ENCODE results near the gene SERTAD2. TPM values are rescaled to one million over a fixed set of nuclear protein-coding genes. Genes with fewer than 3 reads are reported as not detected.

SERTAD2 gene
- polyA plus RNA-seq, 3 donors = 23.7 to 26.8 (median 24.1) TPM

Other genes starting within 250 kb of the SERTAD2 start
- 10 to 100 TPM; 28.9 to 38.0 (median 33.8) TPM for gene LGALSL, start 199.8 kb downstream of the SERTAD2 start, polyA plus RNA-seq (ENCODE audit: insufficient read length in 3 of 3)
- 10 to 100 TPM; 62.6 to 83.4 (median 68.0) TPM for gene AFTPH, start 129.6 kb downstream of the SERTAD2 start, polyA plus RNA-seq (ENCODE audit: insufficient read length in 3 of 3)

All from renal cortex interstitium (tissue), 3 donors.